ENCODE data around the gene GTF2H1. TPM values are rescaled to one million over a fixed set of nuclear protein-coding genes. Genes with fewer than 3 reads are reported as not detected.
A peak's percentile ranks its signal among the peaks of the same experiment; 100 is the strongest.

Gene GTF2H1
- total RNA-seq, 1 experiment from 2014 or later, result 83.4 TPM

- Mint-ChIP-seq H3K27me3 (ENCODE audit: insufficient read depth, unreplicated experiment) (no peaks in the 10 kb centered on the region), H3K36me3 (ENCODE audit: insufficient read depth, unreplicated experiment) (peaks cover 71% of the 10 kb centered on the region), H3K4me3 (ENCODE audit: unreplicated experiment) (peak overlapping the region; percentile 15), H3K9me3 (ENCODE audit: unreplicated experiment) (no peaks in the 10 kb centered on the region), H3K27ac (ENCODE audit: low read depth, unreplicated experiment) (peak overlapping the region; percentile 44), H3K4me1 (ENCODE audit: insufficient read depth, unreplicated experiment) (peaks cover 33% of the 10 kb centered on the region)
- intact Hi-C loops (cut with micrococcal nuclease), result loop anchor here (10.0 kb wide), 1 partner anchor 195 kb away; the partner anchor contains the start of gene TSG101
- ChIA-PET POLR2A (no interaction called here), CTCF (no interaction called here)
- no TSS peak for BruUV-seq (replicated peaks)
- TF ChIP-seq CTCF (IDR thresholded peaks at IDR 0.05; ENCODE audit: unreplicated experiment), result no peak
- DNase-seq (ENCODE audit: unreplicated experiment), result peak; percentile 44
Measured at GRCh38 chr11:18329196-18329870, 7.0 kb downstream of the GTF2H1 start.

GRCh38 chr11:18330921-18331320 lies 8.6 kb downstream of the GTF2H1 start:
- no peak for DNase-seq (ENCODE audit: unreplicated experiment)
- H3K36me3 Mint-ChIP-seq (ENCODE audit: insufficient read depth, unreplicated experiment), result peaks cover 73% of the 10 kb centered on the region
- H3K4me1 Mint-ChIP-seq (ENCODE audit: insufficient read depth, unreplicated experiment), result peaks cover 18% of the 10 kb centered on the region
- H3K27ac Mint-ChIP-seq (ENCODE audit: low read depth, unreplicated experiment), result no peak overlapping the region
- intact Hi-C loops (cut with micrococcal nuclease), result no loop called here
- H3K9me3 Mint-ChIP-seq (ENCODE audit: unreplicated experiment), result no peaks in the 10 kb centered on the region
- ChIA-PET CTCF (interaction anchor here (1.0 kb wide), 1 partner anchor 87 kb away, joined by 3 read pairs; no protein-coding TSS in a partner anchor), POLR2A (interaction anchor here (0.9 to 2.2 kb wide), 5 partner anchors 9 to 196 kb away, joined by 3 to 9 read pairs (median 4); partner anchors contain the start of genes HPS5, LDHA and TSG101)
- no TSS peak for BruUV-seq (replicated peaks)
- H3K27me3 Mint-ChIP-seq (ENCODE audit: insufficient read depth, unreplicated experiment), result no peaks in the 10 kb centered on the region
- TF ChIP-seq CTCF (IDR thresholded peaks at IDR 0.05; ENCODE audit: unreplicated experiment), result no peak
- no peak overlapping the region for H3K4me3 Mint-ChIP-seq (ENCODE audit: unreplicated experiment)

- CTCF ChIA-PET, result no interaction called here
- intact Hi-C loops (cut with micrococcal nuclease), result no loop called here
- peaks cover 77% of the 10 kb centered on the region for H3K36me3 Mint-ChIP-seq (ENCODE audit: insufficient read depth, unreplicated experiment)
Measured at GRCh38 chr11:18332302-18332701, 9.9 kb downstream of the GTF2H1 start.

More at GRCh38 chr11:18332302-18332701, 9.9 kb downstream of the GTF2H1 start:
- H3K4me1 Mint-ChIP-seq (ENCODE audit: insufficient read depth, unreplicated experiment), result peaks cover 18% of the 10 kb centered on the region
- no peaks in the 10 kb centered on the region for H3K9me3 Mint-ChIP-seq (ENCODE audit: unreplicated experiment)
- no peaks in the 10 kb centered on the region for H3K27me3 Mint-ChIP-seq (ENCODE audit: insufficient read depth, unreplicated experiment)
- no peak for DNase-seq (ENCODE audit: unreplicated experiment)
- POLR2A ChIA-PET, result interaction anchor here (0.6 kb wide), 1 partner anchor 29 kb away, joined by 3 read pairs; no protein-coding TSS in a partner anchor
- BruUV-seq (replicated peaks), result no TSS peak
- H3K4me3 Mint-ChIP-seq (ENCODE audit: unreplicated experiment), result no peak overlapping the region
- TF ChIP-seq CTCF (IDR thresholded peaks at IDR 0.05; ENCODE audit: unreplicated experiment), result no peak
- peak overlapping the region; percentile 9 for H3K27ac Mint-ChIP-seq (ENCODE audit: low read depth, unreplicated experiment)
